CD14-positive monocyte (primary cell): ENCODE data around the gene NR2C2AP. TPM values are rescaled to one million over a fixed set of nuclear protein-coding genes. Genes with fewer than 3 reads are reported as not detected.

Experiments used
- DNase-seq, 3 donors: peaks; one replicate each; pipeline ENCODE4 v3.0.0-alpha.2; 2011 to 2022
- H2AFZ ChIP-seq: 2 replicates; pipeline ENCODE4 v1.6.0; 2012; ENCODE audit warnings: mild to moderate bottlenecking, low read depth, low read length, inconsistent platforms; ENCODE audit not compliant: insufficient read depth, poor library complexity, severe bottlenecking
- H3K27ac ChIP-seq, 2 donors: 1 replicate in 1 of 2; 2 replicates in 1 of 2; pipeline ENCODE4 v1.5.1; 2012 to 2013; ENCODE audit warnings: low read length in 2 of 2, control low read depth in 1 of 2, inconsistent platforms in 1 of 2, low read depth in 1 of 2, mild to moderate bottlenecking in 1 of 2
- H3K27me3 ChIP-seq, 2 donors: one replicate each; pipeline versions ENCODE4 v1.6.0 to v1.6.1; 2011 to 2013; ENCODE audit warnings: low read length in 2 of 2; ENCODE audit not compliant: control insufficient read depth in 2 of 2, insufficient read depth in 2 of 2
- H3K36me3 ChIP-seq, 2 donors: replicated peaks in 1 of 2; 1 replicate in 1 of 2; 2 replicates in 1 of 2; pipeline versions ENCODE4 v1.5.1 to v1.6.1; 2012 to 2013; ENCODE audit warnings: low read length in 2 of 2, control low read depth in 1 of 2, inconsistent platforms in 1 of 2, mild to moderate bottlenecking in 1 of 2; ENCODE audit not compliant: insufficient read depth in 2 of 2, control insufficient read depth in 1 of 2
- H3K4me1 ChIP-seq, 2 donors: 1 replicate in 1 of 2; 2 replicates in 1 of 2; pipeline versions ENCODE4 v1.5.1 to v1.6.1; 2012 to 2013; ENCODE audit warnings: low read length in 2 of 2, control low read depth in 1 of 2, inconsistent platforms in 1 of 2, mild to moderate bottlenecking in 1 of 2, moderate library complexity in 1 of 2; ENCODE audit not compliant: insufficient read depth in 2 of 2, control insufficient read depth in 1 of 2
- H3K4me2 ChIP-seq: replicated peaks from 2 replicates; pipeline ENCODE3; 2012; ENCODE audit warnings: low read length, moderate library complexity, mild to moderate bottlenecking; ENCODE audit not compliant: poor library complexity, severe bottlenecking; ENCODE audit errors: extremely low read depth
- H3K4me3 ChIP-seq, 3 experiments: fragments of 200-600 bp in 1 of 3; sonication (generic) in 1 of 3; replicated peaks in 1 of 3; 1 replicate in 2 of 3; 2 replicates in 1 of 3; pipeline ENCODE4 v1.5.1; 2011 to 2013; ENCODE audit warnings: low read length in 3 of 3, mild to moderate bottlenecking in 3 of 3, control low read depth in 2 of 3, low read depth in 2 of 3, inconsistent platforms in 1 of 3, moderate library complexity in 1 of 3
- H3K79me2 ChIP-seq: 2 replicates; pipeline ENCODE4 v1.6.0; 2012; ENCODE audit warnings: mild to moderate bottlenecking, control low read depth, inconsistent platforms, low read length, moderate library complexity; ENCODE audit not compliant: insufficient read depth
- H3K9ac ChIP-seq: 2 replicates; pipeline ENCODE4 v1.6.0; 2017; ENCODE audit warnings: low read length, mild to moderate bottlenecking; ENCODE audit not compliant: insufficient read depth, poor library complexity, severe bottlenecking
- H3K9me3 ChIP-seq, 2 donors: replicated peaks in 1 of 2; 1 replicate in 1 of 2; 2 replicates in 1 of 2; pipeline versions ENCODE4 v1.5.1 to v1.6.1; 2012 to 2013; ENCODE audit warnings: low read length in 2 of 2, control low read depth in 1 of 2; ENCODE audit not compliant: control insufficient read depth in 1 of 2, insufficient read depth in 1 of 2
- H4K20me1 ChIP-seq: 2 replicates; pipeline ENCODE4 v1.6.0; 2012; ENCODE audit warnings: mild to moderate bottlenecking, low read length, control low read depth, moderate library complexity; ENCODE audit not compliant: insufficient read depth
- H3K27ac Mint-ChIP-seq, 7 donors: one replicate each; pipeline ENCODE4 v1.8.0; 2020; ENCODE audit warnings: mild to moderate bottlenecking in 7 of 7, mixed read lengths in 7 of 7, moderate library complexity in 6 of 7, inconsistent platforms in 2 of 7
- H3K27me3 Mint-ChIP-seq, 3 donors: one replicate each; pipeline ENCODE4 v1.8.0; 2021 to 2022; ENCODE audit warnings: low read depth in 3 of 3, mild to moderate bottlenecking in 3 of 3, mixed read lengths in 3 of 3, moderate library complexity in 3 of 3, inconsistent platforms in 1 of 3
- H3K36me3 Mint-ChIP-seq, 2 donors: one replicate each; pipeline ENCODE4 v1.8.0; 2020; ENCODE audit warnings: mixed read lengths in 2 of 2, inconsistent platforms in 1 of 2, mild to moderate bottlenecking in 1 of 2
- H3K4me1 Mint-ChIP-seq: one replicate; pipeline ENCODE4 v1.8.0; 2020; ENCODE audit warnings: mild to moderate bottlenecking, mixed read lengths
- H3K4me3 Mint-ChIP-seq, 2 donors: one replicate each; pipeline ENCODE4 v1.8.0; 2020; ENCODE audit warnings: mild to moderate bottlenecking in 2 of 2, mixed read lengths in 2 of 2, moderate library complexity in 1 of 2
- H3K9me3 Mint-ChIP-seq, 7 donors: one replicate each; pipeline ENCODE4 v1.8.0; 2020 to 2022; ENCODE audit warnings: mixed read lengths in 7 of 7, mild to moderate bottlenecking in 6 of 7, moderate library complexity in 6 of 7, inconsistent platforms in 2 of 7
- CTCF ChIP-seq: fragments of 200-600 bp; IDR thresholded peaks from one replicate; pipeline ENCODE4 v1.8.0; 2022; ENCODE audit warnings: antibody characterized with exemption, mild to moderate bottlenecking
- WGBS: methylation state at CpG from one replicate; pipeline ENCODE4 v1.1.5; 2013; ENCODE audit warnings: missing lambda C conversion rate; ENCODE audit not compliant: insufficient coverage; 5-methylcytosine and 5-hydroxymethylcytosine counted together
- intact Hi-C, 2 donors: fragments of 100-400 bp; cut with micrococcal nuclease; formaldehyde crosslinking; loops; one replicate each; pipeline versions ENCODE4 v1.15.0 to v1.15.1; 2023
- polyA plus RNA-seq, 3 donors: library from polyadenylated mRNA; depleted of rRNA in 1 of 3; unstranded in 2 of 3; stranded (reverse) in 1 of 3; fragments of 300-500 nt in 2 of 3; fragments of >200 nt in 1 of 3; fragmentation: Illumina TruSeq in 2 of 3; gene quantifications; 1 replicate in 2 of 3; 2 replicates in 1 of 3; pipeline ENCODE4 v1.2.3, GENCODE V29; 2012 to 2021

Gene NR2C2AP
- polyA plus RNA-seq, 3 donors, result 6.4 to 7.8 (median 6.4) TPM

GRCh38 chr19:19192910-19193423, 10.2 kb downstream of the NR2C2AP start:
- intact Hi-C loops, result loop anchor here (1.0 to 10.0 kb wide), 3 partner anchors 10 to 132 kb away; partner anchors contain the start of genes MAU2 (in 2 of the 2), SUGP1 (in 2 of the 2) and NR2C2AP (in 1 of the 2)
- DNase-seq, result no peak
- no peak for TF ChIP-seq CTCF
- H3K4me1 ChIP-seq, result peaks cover 24 to 41% of the 10 kb centered on the region in 2 donors
- H4K20me1 ChIP-seq, result peaks cover 19% of the 10 kb centered on the region
- peak overlapping the region; percentile 92 to 96 for H3K4me3 Mint-ChIP-seq
- H3K27ac ChIP-seq, result peak overlapping the region; percentile 57 to 100
- peak overlapping the region; percentile 91 to 99 (median 98) for H3K27ac Mint-ChIP-seq
- 1% methylated on average over 13 of the region's 22 CpGs for WGBS
- peaks cover 51% of the 10 kb centered on the region for H3K79me2 ChIP-seq
- H3K27me3 ChIP-seq, result no peaks in the 10 kb centered on the region
- H3K27me3 Mint-ChIP-seq, result peaks cover 0 to 2% (median 0%) of the 10 kb centered on the region in 3 donors
- peak overlapping the region; percentile 99 for H3K9ac ChIP-seq
- peaks cover 0 to 8% (median 3%) of the 10 kb centered on the region in 7 donors for H3K9me3 Mint-ChIP-seq
- peak overlapping the region; percentile 90 for H3K4me2 ChIP-seq
- peaks cover 0 to 10% of the 10 kb centered on the region in 2 donors for H3K9me3 ChIP-seq
- peak overlapping the region; percentile 69 to 100 (median 85) for H3K4me3 ChIP-seq
- peaks cover 12 to 19% of the 10 kb centered on the region in 2 donors for H3K36me3 ChIP-seq
- peaks cover 36% of the 10 kb centered on the region for H3K4me1 Mint-ChIP-seq
- peak overlapping the region; percentile 97 for H2AFZ ChIP-seq
- peaks cover 28 to 46% of the 10 kb centered on the region in 2 donors for H3K36me3 Mint-ChIP-seq

- Histone ChIP-seq H3K27ac (peak within 1 kb of the TSS; percentile 100), H3K9me3 (peaks cover 0 to 15% of the 10 kb centered on the region in 2 donors), H3K9ac (peak within 1 kb of the TSS; percentile 99), H3K4me1 (peaks cover 24 to 45% of the 10 kb centered on the region in 2 donors), H3K4me2 (peak within 1 kb of the TSS; percentile 90), H2AFZ (peak within 1 kb of the TSS; percentile 97), H3K27me3 (no peaks in the 10 kb centered on the region), H4K20me1 (peaks cover 19% of the 10 kb centered on the region), H3K79me2 (peaks cover 51% of the 10 kb centered on the region), H3K36me3 (peaks cover 7 to 15% of the 10 kb centered on the region in 2 donors), H3K4me3 (peak within 1 kb of the TSS; percentile 69 to 100 (median 85))
- peak; percentile 97 to 99 (median 98) for DNase-seq
- TF ChIP-seq CTCF, result no peak
- Mint-ChIP-seq H3K27ac (peak within 1 kb of the TSS; percentile 96 to 99 (median 98)), H3K4me3 (peak within 1 kb of the TSS; percentile 92 to 96), H3K9me3 (peaks cover under 1 to 12% (median 7%) of the 10 kb centered on the region in 7 donors), H3K27me3 (peaks cover 0 to 1% (median 0%) of the 10 kb centered on the region in 3 donors), H3K4me1 (peaks cover 36% of the 10 kb centered on the region), H3K36me3 (peaks cover 23 to 41% of the 10 kb centered on the region in 2 donors)
- 0% methylated on average over 21 of the region's 53 CpGs for WGBS
- intact Hi-C loops, result loop anchor here (1.0 to 10.0 kb wide), 3 partner anchors 11 to 133 kb away; partner anchors contain the start of genes MAU2 (in 2 of the 2), SUGP1 (in 2 of the 2) and NR2C2AP (in 1 of the 2)
Measured at GRCh38 chr19:19192078-19192882, 10.9 kb downstream of the NR2C2AP start, which contains the start of the genes BORCS8 and RFXANK. BORCS8 (minus strand) TSS chr19:19192152; CDS start chr19:19192117, 35 bp downstream. RFXANK (plus strand) TSS chr19:19192258; CDS start chr19:19193947, 1,689 bp downstream.
